Keratinocyte (primary cell): ENCODE data around the gene CTRB2. TPM values are rescaled to one million over a fixed set of nuclear protein-coding genes. Genes with fewer than 3 reads are reported as not detected.
"Not testable (repeated sequence)": the region's sequence is repeated elsewhere in the genome, so short reads cannot be mapped to it uniquely, and the experiment has no call there.

Experiments used
- DNase-seq: peaks from one replicate; pipeline ENCODE4 v3.0.0-alpha.2; 2011; ENCODE audit warnings: low read depth, missing footprints, low spot score
- FAIRE-seq: peaks from 2 replicates; lab custom pipeline; 2011; peaks lifted over from hg19 to GRCh38; lab: Jason Lieb, UNC
- H2AFZ ChIP-seq: 2 replicates; pipeline ENCODE4 v1.6.0; 2012; ENCODE audit warnings: low read length, control low read depth, inconsistent platforms; ENCODE audit not compliant: control insufficient read depth
- H3K27ac ChIP-seq: 2 replicates; pipeline ENCODE4 v1.5.1; 2011; ENCODE audit warnings: low read length; ENCODE audit not compliant: control insufficient read depth, insufficient read depth
- H3K27me3 ChIP-seq: 3 replicates; pipeline ENCODE4 v1.6.0; 2011; ENCODE audit warnings: low read length; ENCODE audit not compliant: control insufficient read depth, insufficient read depth; ENCODE audit errors: extremely low read depth
- H3K36me3 ChIP-seq, 2 experiments: 2 replicates in 1 of 2; 3 replicates in 1 of 2; pipeline ENCODE4 v1.5.1; 2011; ENCODE audit warnings: low read length in 2 of 2, mild to moderate bottlenecking in 1 of 2; ENCODE audit not compliant: control insufficient read depth in 2 of 2, insufficient read depth in 2 of 2; ENCODE audit errors: extremely low read depth in 1 of 2
- H3K4me1 ChIP-seq: 3 replicates; pipeline ENCODE4 v1.5.1; 2011; ENCODE audit warnings: low read length; ENCODE audit not compliant: control insufficient read depth, insufficient read depth; ENCODE audit errors: extremely low read depth
- H3K4me2 ChIP-seq: 3 replicates; pipeline ENCODE4 v1.6.0; 2011; ENCODE audit warnings: low read depth, low read length; ENCODE audit not compliant: control insufficient read depth, insufficient read depth; ENCODE audit errors: extremely low read depth
- H3K4me3 ChIP-seq, 3 experiments: fragments of 200-600 bp in 1 of 3; sonication (generic) in 1 of 3; 2 replicates in 2 of 3; 3 replicates in 1 of 3; pipeline ENCODE4 v1.5.1; 2011 to 2016; ENCODE audit warnings: low read length in 3 of 3, mild to moderate bottlenecking in 3 of 3, control low read depth in 2 of 3, inconsistent platforms in 1 of 3, low read depth in 1 of 3, mixed read lengths in 1 of 3, mixed run types in 1 of 3, moderate library complexity in 1 of 3; ENCODE audit not compliant: control insufficient read depth in 2 of 3, insufficient read depth in 2 of 3; ENCODE audit errors: extremely low read depth in 1 of 3
- H3K79me2 ChIP-seq: 2 replicates; pipeline ENCODE4 v1.6.0; 2012; ENCODE audit warnings: low read length; ENCODE audit not compliant: control insufficient read depth, insufficient read depth
- H3K9ac ChIP-seq: 3 replicates; pipeline ENCODE4 v1.6.0; 2011; ENCODE audit warnings: low read length; ENCODE audit not compliant: control insufficient read depth, insufficient read depth; ENCODE audit errors: extremely low read depth
- H3K9me1 ChIP-seq: 3 replicates; pipeline ENCODE4 v1.6.0; 2011; ENCODE audit warnings: low read length; ENCODE audit not compliant: control insufficient read depth, insufficient read depth; ENCODE audit errors: extremely low read depth
- H3K9me3 ChIP-seq: 2 replicates; pipeline ENCODE4 v1.5.1; 2012; ENCODE audit warnings: low read depth, low read length; ENCODE audit not compliant: control insufficient read depth
- H4K20me1 ChIP-seq: 3 replicates; pipeline ENCODE4 v1.6.0; 2011; ENCODE audit warnings: low read length; ENCODE audit not compliant: control insufficient read depth, insufficient read depth; ENCODE audit errors: extremely low read depth
- CTCF ChIP-seq, 3 experiments: IDR thresholded peaks in 1 of 3; conservative IDR thresholded peaks in 1 of 3; optimal IDR thresholded peaks in 1 of 3; 2 replicates in 2 of 3; 3 replicates in 1 of 3; pipeline versions ENCODE3 to v1.5.1; 2011; ENCODE audit warnings: low read length in 3 of 3, mild to moderate bottlenecking in 3 of 3, moderate library complexity in 2 of 3, control low read depth in 1 of 3, inconsistent platforms in 1 of 3; ENCODE audit not compliant: insufficient read depth in 2 of 3; ENCODE audit errors: extremely low read depth in 1 of 3
- EZH2 ChIP-seq: IDR thresholded peaks from one replicate; pipeline ENCODE4 v1.6.1; 2012; ENCODE audit warnings: inconsistent platforms, mild to moderate bottlenecking, low read length, moderate library complexity
- dilution Hi-C: fragments of 300-500 bp; cut with MboI; formaldehyde crosslinking; loops from one replicate; pipeline ENCODE4 v1.7.0; 2020; ENCODE audit warnings: low sequenced_read_pairs; ENCODE audit not compliant: extremely low pct_ligation_motif_present
- polyA plus RNA-seq, 5 experiments: library from polyadenylated mRNA; depleted of rRNA in 3 of 5; stranded (reverse) in 3 of 5; stranded (forward) in 1 of 5; unstranded in 1 of 5; fragments of >200 nt; gene quantifications; 1 replicate in 1 of 5; 2 replicates in 3 of 5; 3 replicates in 1 of 5; pipeline versions ENCODE4 v1.2.1 to v1.2.3, GENCODE V29; 2011 to 2012; ENCODE audit warnings: missing spikeins in 2 of 5, low read depth in 1 of 5, low replicate concordance in 1 of 5

CTRB2 gene
- polyA plus RNA-seq, 1 donor (not counting 4 experiments of a cell fraction or from before 2014, with no cell fraction given) = not detected

GRCh38 chr16:75244225-75244809 lies 37.4 kb upstream of the CTRB2 start:
- H3K27ac ChIP-seq = peak overlapping the region; percentile 82
- H3K79me2 ChIP-seq = peaks cover 100% of the 10 kb centered on the region
- H3K4me3 ChIP-seq = no peak overlapping the region
- FAIRE-seq (no peak), DNase-seq (no peak)
- no peaks in the 10 kb centered on the region for H3K9me3 ChIP-seq
- H3K4me2 ChIP-seq = peak overlapping the region; percentile 16
- H3K9me1 ChIP-seq = peaks cover under 1% of the 10 kb centered on the region
- TF ChIP-seq CTCF (optimal IDR thresholded peaks at IDR 0.05 in 1 of 3, IDR thresholded peaks at IDR 0.05 in 1 of 3, conservative IDR thresholded peaks at IDR 0.05 in 1 of 3; ENCODE audit: extremely low read depth in 1 of 3, insufficient read depth in 2 of 3, low read length in 3 of 3) = no peak
- TF ChIP-seq EZH2 = no peak
- peak overlapping the region; percentile 72 for H3K9ac ChIP-seq
- H2AFZ ChIP-seq = no peak overlapping the region
- dilution Hi-C loops = loop anchor here (25.0 kb wide), 1 partner anchor 143 kb away; no protein-coding TSS in a partner anchor
- H4K20me1 ChIP-seq = peaks cover 22% of the 10 kb centered on the region
- H3K27me3 ChIP-seq = no peaks in the 10 kb centered on the region
- H3K36me3 ChIP-seq = peaks cover 27 to 53% of the 10 kb centered on the region in 2 experiments
- H3K4me1 ChIP-seq = peaks cover 63% of the 10 kb centered on the region

DNA sequence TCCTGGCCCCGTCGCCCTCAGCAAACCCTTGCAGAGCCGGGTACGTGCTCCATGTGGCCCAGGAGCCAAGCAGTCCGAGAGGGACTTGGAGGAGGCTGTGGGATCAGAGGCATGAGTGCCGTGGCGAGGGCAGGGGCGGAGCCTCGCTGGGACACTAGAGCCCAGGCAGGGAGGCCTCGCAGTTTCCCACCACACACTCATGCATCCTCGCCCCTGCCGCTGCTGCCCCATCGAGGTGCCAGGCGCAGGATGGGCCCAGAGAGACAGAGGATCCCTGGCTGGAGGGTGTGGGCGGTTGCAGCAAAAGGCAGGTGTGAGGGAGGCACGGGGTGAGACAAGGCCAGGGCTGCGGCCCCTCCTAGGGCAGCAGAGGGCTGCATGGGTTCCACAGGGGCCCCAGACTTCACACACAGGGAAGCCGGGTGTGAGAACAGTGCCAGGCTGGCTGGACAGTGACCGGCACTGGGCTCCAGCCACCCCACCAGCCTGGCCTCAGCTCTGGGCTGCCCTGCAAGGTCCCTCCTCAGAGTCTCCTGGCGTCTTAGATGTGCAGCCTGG lies 36.8 kb upstream of the CTRB2 start:
- Histone ChIP-seq H2AFZ (no peak overlapping the region), H3K9me1 (no peaks in the 10 kb centered on the region), H3K4me1 (peaks cover 63% of the 10 kb centered on the region), H3K9me3 (no peaks in the 10 kb centered on the region), H3K9ac (peak overlapping the region; percentile 72), H4K20me1 (peaks cover 23% of the 10 kb centered on the region), H3K4me2 (no peak overlapping the region), H3K36me3 (peaks cover 27 to 49% of the 10 kb centered on the region in 2 experiments), H3K27ac (no peak overlapping the region), H3K4me3 (no peak overlapping the region), H3K79me2 (peaks cover 100% of the 10 kb centered on the region), H3K27me3 (no peaks in the 10 kb centered on the region)
- TF ChIP-seq EZH2 = no peak
- TF ChIP-seq CTCF (optimal IDR thresholded peaks at IDR 0.05 in 1 of 3, IDR thresholded peaks at IDR 0.05 in 1 of 3, conservative IDR thresholded peaks at IDR 0.05 in 1 of 3; ENCODE audit: extremely low read depth in 1 of 3, insufficient read depth in 2 of 3, low read length in 3 of 3) = no peak
- DNase-seq (no peak), FAIRE-seq (no peak)
- dilution Hi-C loops = loop anchor here (25.0 kb wide), 1 partner anchor 144 kb away; no protein-coding TSS in a partner anchor

GRCh38 chr16:75242436-75243078 lies 35.6 kb upstream of the CTRB2 start:
- not testable (repeated sequence) for H3K9me1 ChIP-seq, H3K27me3 ChIP-seq, DNase-seq, H3K4me3 ChIP-seq, H2AFZ ChIP-seq, H3K27ac ChIP-seq, H3K9me3 ChIP-seq, H3K4me2 ChIP-seq, H3K9ac ChIP-seq, FAIRE-seq
- Histone ChIP-seq H3K36me3 (peaks cover 32 to 50% of the 10 kb centered on the region in 2 experiments), H3K79me2 (peaks cover 100% of the 10 kb centered on the region), H3K4me1 (peaks cover 56% of the 10 kb centered on the region), H4K20me1 (peaks cover 15% of the 10 kb centered on the region)
- dilution Hi-C loops = loop anchor here (25.0 kb wide), 1 partner anchor 145 kb away; no protein-coding TSS in a partner anchor
